ENCODE measurements around the gene PLCD1.

- TF ChIP-seq CTCF (IDR thresholded peaks at IDR 0.05): no peak
- no peak for TF ChIP-seq POLR2A (IDR thresholded peaks at IDR 0.05)
These were observed 24.1 kb downstream of the PLCD1 start for GRCh38 chr3:38005076-38006020.

Data from uterus (tissue), 2 donors.